Measurements from ENCODE around the gene TMPRSS2.

DNA sequence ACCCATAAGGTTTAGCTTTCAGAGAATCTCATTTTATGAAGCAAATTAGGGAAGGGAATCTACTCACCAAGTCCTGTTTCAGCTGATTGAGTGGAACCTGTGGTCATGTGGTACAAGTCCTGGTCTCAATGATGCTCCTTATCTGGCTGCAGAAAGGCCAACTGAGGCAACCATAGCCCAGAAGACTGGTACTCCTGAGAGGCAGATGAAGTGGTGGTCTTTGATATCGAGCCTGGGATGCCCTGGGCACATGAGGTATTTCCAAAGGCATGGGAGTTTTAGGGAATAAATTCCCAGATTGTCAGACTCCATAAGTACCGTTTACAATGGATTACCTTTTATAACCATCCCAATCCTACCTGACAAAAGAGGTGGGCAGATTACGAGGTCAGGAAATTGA is 78.7 kb downstream of the TMPRSS2 start:
- TF ChIP-seq, protein P1, sequence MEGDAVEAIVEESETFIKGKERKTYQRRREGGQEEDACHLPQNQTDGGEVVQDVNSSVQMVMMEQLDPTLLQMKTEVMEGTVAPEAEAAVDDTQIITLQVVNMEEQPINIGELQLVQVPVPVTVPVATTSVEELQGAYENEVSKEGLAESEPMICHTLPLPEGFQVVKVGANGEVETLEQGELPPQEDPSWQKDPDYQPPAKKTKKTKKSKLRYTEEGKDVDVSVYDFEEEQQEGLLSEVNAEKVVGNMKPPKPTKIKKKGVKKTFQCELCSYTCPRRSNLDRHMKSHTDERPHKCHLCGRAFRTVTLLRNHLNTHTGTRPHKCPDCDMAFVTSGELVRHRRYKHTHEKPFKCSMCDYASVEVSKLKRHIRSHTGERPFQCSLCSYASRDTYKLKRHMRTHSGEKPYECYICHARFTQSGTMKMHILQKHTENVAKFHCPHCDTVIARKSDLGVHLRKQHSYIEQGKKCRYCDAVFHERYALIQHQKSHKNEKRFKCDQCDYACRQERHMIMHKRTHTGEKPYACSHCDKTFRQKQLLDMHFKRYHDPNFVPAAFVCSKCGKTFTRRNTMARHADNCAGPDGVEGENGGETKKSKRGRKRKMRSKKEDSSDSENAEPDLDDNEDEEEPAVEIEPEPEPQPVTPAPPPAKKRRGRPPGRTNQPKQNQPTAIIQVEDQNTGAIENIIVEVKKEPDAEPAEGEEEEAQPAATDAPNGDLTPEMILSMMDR (IDR thresholded peaks at IDR 0.05), result no peak
- TF ChIP-seq EZH2phosphoT487 (IDR thresholded peaks at IDR 0.05) (no peak), EZH2 (IDR thresholded peaks at IDR 0.05) (no peak)
